ENCODE results near the gene EPS8L1.

EPS8L1 gene

DNA sequence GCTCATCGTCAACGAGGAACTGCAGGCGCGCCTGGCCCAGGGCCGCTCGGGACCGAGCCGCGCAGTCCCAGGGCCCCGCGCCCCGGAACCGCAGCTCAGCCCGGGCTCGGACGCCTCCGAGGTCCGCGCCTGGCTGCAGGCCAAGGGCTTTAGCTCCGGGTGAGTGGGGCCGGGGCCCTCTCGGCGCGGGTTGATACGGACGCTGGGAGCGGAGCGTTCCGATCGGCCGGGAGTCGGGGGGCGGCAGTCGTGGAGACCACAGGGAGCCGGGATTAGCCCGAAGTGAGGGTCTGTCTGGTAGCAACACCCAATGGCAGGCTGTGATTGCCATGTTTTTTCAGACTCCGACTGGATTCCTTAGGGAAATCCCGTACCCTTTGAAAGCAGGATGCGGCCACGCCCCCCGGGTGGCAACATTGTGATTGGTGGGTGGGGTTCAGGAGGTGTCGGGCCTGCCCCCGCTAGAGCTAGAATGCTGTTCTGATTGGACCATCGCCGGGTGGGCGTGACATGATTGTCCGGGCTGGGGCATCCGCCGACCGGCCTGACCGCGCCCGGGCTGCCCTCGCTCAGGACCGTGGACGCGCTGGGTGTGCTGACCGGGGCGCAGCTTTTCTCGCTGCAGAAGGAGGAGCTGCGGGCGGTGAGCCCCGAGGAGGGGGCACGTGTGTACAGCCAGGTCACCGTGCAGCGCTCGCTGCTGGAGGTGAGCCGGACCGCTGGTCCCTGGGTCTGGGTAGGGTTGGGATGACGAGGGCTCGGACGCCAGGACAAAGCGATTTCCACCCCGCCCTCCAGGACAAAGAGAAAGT lies 11.3 kb downstream of the EPS8L1 start:
- DNase-seq (ENCODE audit: low read depth): peak; percentile 93
- TF ChIP-seq, protein P1, sequence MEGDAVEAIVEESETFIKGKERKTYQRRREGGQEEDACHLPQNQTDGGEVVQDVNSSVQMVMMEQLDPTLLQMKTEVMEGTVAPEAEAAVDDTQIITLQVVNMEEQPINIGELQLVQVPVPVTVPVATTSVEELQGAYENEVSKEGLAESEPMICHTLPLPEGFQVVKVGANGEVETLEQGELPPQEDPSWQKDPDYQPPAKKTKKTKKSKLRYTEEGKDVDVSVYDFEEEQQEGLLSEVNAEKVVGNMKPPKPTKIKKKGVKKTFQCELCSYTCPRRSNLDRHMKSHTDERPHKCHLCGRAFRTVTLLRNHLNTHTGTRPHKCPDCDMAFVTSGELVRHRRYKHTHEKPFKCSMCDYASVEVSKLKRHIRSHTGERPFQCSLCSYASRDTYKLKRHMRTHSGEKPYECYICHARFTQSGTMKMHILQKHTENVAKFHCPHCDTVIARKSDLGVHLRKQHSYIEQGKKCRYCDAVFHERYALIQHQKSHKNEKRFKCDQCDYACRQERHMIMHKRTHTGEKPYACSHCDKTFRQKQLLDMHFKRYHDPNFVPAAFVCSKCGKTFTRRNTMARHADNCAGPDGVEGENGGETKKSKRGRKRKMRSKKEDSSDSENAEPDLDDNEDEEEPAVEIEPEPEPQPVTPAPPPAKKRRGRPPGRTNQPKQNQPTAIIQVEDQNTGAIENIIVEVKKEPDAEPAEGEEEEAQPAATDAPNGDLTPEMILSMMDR (IDR thresholded peaks at IDR 0.05; ENCODE audit: insufficient read depth, low read depth, low read length, missing control alignments): no peak

DNA sequence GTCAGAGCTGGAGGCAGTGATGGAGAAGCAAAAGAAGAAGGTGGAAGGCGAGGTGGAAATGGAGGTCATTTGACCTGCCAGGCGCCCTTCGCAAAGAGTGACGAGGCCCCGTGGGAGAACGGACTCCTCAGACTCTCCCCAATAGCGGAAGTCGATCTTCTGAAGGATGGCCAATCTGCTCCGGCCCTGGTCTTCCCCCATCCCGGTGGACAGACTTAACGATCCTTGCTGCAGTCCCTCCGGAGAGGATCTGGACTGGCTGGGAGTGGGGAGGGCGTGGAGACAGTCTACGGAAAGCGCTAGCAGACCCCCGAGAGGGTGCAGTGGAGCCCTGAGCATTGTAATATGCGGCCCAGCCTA lies 11.9 kb downstream of the EPS8L1 start:
- DNase-seq (ENCODE audit: low read depth): no peak
- TF ChIP-seq, protein P1 (IDR thresholded peaks at IDR 0.05; ENCODE audit: insufficient read depth, low read depth, low read length, missing control alignments): no peak
- peak overlapping the region; percentile 38 for H3K4me3 ChIP-seq (ENCODE audit: low read length)

More for the DNA sequence above, 11.3 kb downstream of the EPS8L1 start:
- peak overlapping the region; percentile 38 for H3K4me3 ChIP-seq (ENCODE audit: low read length)

DNA sequence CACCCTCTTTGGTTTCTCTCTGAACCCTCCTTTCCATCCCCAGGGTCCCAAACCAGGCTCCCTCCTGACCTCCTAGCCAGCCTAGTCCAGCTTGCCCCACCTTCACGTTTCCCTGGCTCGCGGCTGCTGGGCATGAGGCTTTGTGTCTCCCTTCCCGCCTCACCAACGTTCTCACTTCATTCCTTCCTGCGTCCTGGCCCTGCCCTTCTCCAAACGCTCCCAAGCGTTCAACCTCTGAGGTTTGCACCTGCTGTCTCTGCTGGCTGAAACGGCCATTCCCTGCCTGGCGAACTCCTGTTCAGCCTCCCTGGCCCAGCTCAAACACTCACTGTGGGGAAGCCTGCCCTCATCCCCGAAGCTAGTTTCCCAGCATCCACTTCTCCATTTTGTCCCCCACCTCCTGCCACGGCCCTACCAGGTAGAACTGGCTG lies 12.4 kb downstream of the EPS8L1 start:
- no peak for DNase-seq (ENCODE audit: low read depth)
- TF ChIP-seq, protein P1 (IDR thresholded peaks at IDR 0.05; ENCODE audit: insufficient read depth, low read depth, low read length, missing control alignments): no peak
- H3K4me3 ChIP-seq (ENCODE audit: low read length): no peak overlapping the region

DNA sequence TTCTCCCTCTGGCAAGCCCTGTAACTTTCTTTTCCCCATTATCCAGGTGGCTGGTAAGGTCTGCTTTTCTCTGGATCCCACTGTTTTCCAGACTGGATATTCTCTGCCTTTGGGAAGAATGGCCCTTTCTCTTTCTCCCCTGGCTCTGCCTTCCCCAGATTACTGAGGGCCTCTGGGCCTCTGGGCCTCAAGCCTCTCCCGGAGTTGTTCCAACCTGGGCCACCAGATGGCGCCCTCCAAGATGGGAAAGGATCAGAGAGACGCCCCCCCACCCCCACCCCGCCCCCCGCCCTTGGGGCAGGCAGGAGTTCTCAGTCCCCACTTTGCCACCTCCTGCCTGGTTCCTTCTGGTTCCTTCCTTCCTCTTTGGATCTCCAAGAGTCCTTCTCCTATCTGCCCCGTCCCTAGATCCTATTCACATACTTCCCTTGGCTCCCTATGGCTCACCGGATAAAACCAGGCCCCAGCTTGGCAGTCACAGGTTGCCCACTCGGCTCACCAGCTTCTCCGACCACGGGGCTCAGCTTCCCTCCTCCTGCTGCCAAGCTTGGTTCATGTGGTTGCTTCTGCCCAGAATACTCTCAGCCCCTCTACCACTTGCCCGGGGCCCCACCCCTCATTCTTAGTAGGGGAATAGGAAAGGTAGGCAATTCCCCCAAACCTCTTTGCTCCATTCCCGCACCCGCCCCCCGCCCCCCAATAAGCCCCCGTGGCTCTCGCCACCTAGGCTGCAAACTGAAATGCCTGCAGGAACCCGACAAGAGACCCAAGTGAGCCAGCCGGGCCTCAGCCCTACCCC lies 13.1 kb downstream of the EPS8L1 start:
- H3K4me3 ChIP-seq (ENCODE audit: low read length): no peak overlapping the region
- peak; percentile 61 for DNase-seq (ENCODE audit: low read depth)
- TF ChIP-seq, protein P1 (IDR thresholded peaks at IDR 0.05; ENCODE audit: insufficient read depth, low read depth, low read length, missing control alignments): peak; percentile 64

DNA sequence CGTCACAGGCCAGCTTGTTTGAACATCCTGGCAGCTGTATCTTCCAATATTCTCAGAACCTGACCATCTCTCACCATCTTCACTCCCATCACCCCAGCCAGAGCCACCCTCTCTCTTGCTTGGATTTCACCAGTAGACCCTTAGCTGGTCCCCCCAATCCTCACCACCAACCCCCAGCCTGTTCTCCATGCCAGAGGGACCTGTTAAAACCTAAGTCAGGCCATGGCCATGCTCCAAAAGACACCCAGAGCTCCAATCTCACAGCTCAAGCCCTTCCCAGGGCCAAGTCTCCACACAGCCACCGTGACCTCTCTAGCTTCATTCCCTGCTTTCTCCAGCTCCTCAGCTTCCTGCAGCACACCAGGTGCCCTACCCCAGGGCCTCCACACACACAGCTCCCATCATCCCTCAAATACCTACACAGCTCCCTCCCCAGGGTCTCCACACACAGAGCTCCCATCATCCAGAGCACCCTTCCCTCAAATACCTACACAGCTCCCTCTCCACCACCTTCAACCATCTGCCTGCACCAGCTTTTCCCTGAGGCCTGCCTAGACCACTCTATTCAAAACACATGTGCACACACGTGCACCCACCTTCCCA lies 13.8 kb downstream of the EPS8L1 start:
- no peak for DNase-seq (ENCODE audit: low read depth)

DNA sequence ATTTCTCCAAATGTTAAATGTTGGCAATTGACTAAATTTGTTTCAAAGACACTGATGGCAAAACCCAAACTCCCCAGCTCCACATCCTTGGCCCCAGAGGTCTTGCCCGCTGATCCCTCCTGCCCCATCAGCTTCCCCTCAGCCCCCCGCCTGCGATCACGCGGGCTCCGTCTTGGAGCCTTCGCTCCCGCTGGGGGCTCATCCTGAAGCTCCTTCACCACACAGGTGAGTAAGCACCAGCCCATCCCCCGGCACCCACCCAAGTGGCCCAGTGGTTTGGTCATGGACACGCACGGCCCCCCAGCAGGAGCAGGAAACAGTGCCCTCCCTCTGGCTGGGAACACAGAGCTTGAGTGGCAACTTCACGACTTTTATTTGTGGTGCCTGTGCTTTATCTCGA lies 14.9 kb downstream of the EPS8L1 start:
- no peak overlapping the region for H3K4me3 ChIP-seq (ENCODE audit: low read length)
- TF ChIP-seq, protein P1 (IDR thresholded peaks at IDR 0.05; ENCODE audit: insufficient read depth, low read depth, low read length, missing control alignments): no peak
- no peak for DNase-seq (ENCODE audit: low read depth)

More for the DNA sequence above, 13.8 kb downstream of the EPS8L1 start:
- TF ChIP-seq, protein P1 (IDR thresholded peaks at IDR 0.05; ENCODE audit: insufficient read depth, low read depth, low read length, missing control alignments): no peak
- no peak overlapping the region for H3K4me3 ChIP-seq (ENCODE audit: low read length)
